K562 (cell line): ENCODE data around the gene POLRMT. TPM values are rescaled to one million over a fixed set of nuclear protein-coding genes. Genes with fewer than 3 reads are reported as not detected.

Experiments used
- ARID4B ChIP-seq: sonication (generic); formaldehyde crosslinking; IDR thresholded peaks from 2 replicates; pipeline ENCODE4 v1.8.0; 2022; ENCODE audit warnings: mild to moderate bottlenecking, missing genetic modification reagents
- ATF3 ChIP-seq, 2 experiments: fragments of 450-650 bp in 1 of 2; sonication (generic) in 1 of 2; formaldehyde crosslinking in 1 of 2; IDR thresholded peaks in 1 of 2; conservative IDR thresholded peaks in 1 of 2; 2 replicates each; pipeline versions ENCODE4 v1.6.1 to v1.8.1; 2016 to 2023; ENCODE audit warnings: mild to moderate bottlenecking in 2 of 2, moderate library complexity in 2 of 2, inconsistent platforms in 1 of 2, missing genetic modification reagents in 1 of 2
- CHD2 ChIP-seq: IDR thresholded peaks from 2 replicates; pipeline ENCODE4 v1.6.1; 2011; ENCODE audit warnings: low read depth, low read length
- E2F4 ChIP-seq: sonication (generic); formaldehyde crosslinking; IDR thresholded peaks from 2 replicates; pipeline ENCODE4 v1.8.0; 2022; ENCODE audit warnings: mild to moderate bottlenecking, low read depth, missing genetic modification reagents
- GMEB1 ChIP-seq: fragments of 250-450 bp; sonication (Bioruptor Pico); IDR thresholded peaks from 2 replicates; pipeline ENCODE4 v1.4.0; 2020; ENCODE audit warnings: mild to moderate bottlenecking
- HDAC3 ChIP-seq: fragments of 450-650 bp; IDR thresholded peaks from 2 replicates; pipeline ENCODE4 v1.6.1; 2018; ENCODE audit warnings: borderline replicate concordance, mild to moderate bottlenecking, moderate library complexity; ENCODE audit not compliant: partially characterized antibody
- MITF ChIP-seq: IDR thresholded peaks from 2 replicates; pipeline ENCODE4 v1.6.1; 2014; ENCODE audit warnings: antibody characterized with exemption
- MTA3 ChIP-seq: fragments of 450-650 bp; formaldehyde crosslinking; IDR thresholded peaks from 2 replicates; pipeline ENCODE4 v1.6.1; 2017; ENCODE audit warnings: mild to moderate bottlenecking, borderline replicate concordance
- RBM14 ChIP-seq: fragments of 200-400 bp; formaldehyde crosslinking; IDR thresholded peaks from 2 replicates; pipeline ENCODE4 v1.6.1; 2018; ENCODE audit warnings: low read depth, mild to moderate bottlenecking, low read length, moderate library complexity, borderline replicate concordance; ENCODE audit not compliant: insufficient read depth
- RBM22 ChIP-seq: fragments of 200-400 bp; formaldehyde crosslinking; IDR thresholded peaks from 2 replicates; pipeline ENCODE4 v1.6.1; 2018; ENCODE audit warnings: low read length, low read depth; ENCODE audit not compliant: poor library complexity, severe bottlenecking
- SAP30 ChIP-seq: fragments of 200-600 bp; sonication (generic); IDR thresholded peaks from 2 replicates; pipeline ENCODE4 v1.6.1; 2012; ENCODE audit warnings: borderline replicate concordance, low read depth, mild to moderate bottlenecking, moderate library complexity, low read length, control low read depth, inconsistent platforms; ENCODE audit not compliant: insufficient read depth, poor library complexity, severe bottlenecking
- ZBTB33 ChIP-seq: sonication (generic); formaldehyde crosslinking; IDR thresholded peaks from 2 replicates; pipeline ENCODE4 v1.8.1; 2023; ENCODE audit warnings: mild to moderate bottlenecking, missing genetic modification reagents
- ZNF239 ChIP-seq: fragments of 250-450 bp; sonication (Bioruptor Pico); IDR thresholded peaks from 2 replicates; pipeline ENCODE4 v1.4.0; 2020; ENCODE audit warnings: mild to moderate bottlenecking
- polyA plus RNA-seq, 8 experiments: library from polyadenylated mRNA; depleted of rRNA in 4 of 8; stranded (reverse) in 5 of 8; unstranded in 3 of 8; fragments of >200 nt; fragmentation: Nextera tagmentation in 2 of 8; fragmentation: Illumina TruSeq in 1 of 8; extraction: Ambion mirVana in 2 of 8; extraction: Trizol in 1 of 8; gene quantifications; 2 replicates each; pipeline versions ENCODE4 v1.2.1 to v1.2.3, GENCODE V29; 2011 to 2014; ENCODE audit warnings: inconsistent platforms in 1 of 8, missing spikeins in 1 of 8
- total RNA-seq, 7 experiments: library from RNA; depleted of rRNA in 6 of 7; stranded (reverse); fragments of >200 nt in 6 of 7; fragmentation: Illumina TruSeq in 2 of 7; extraction: Trizol in 2 of 7; gene quantifications; 2 replicates each; pipeline versions ENCODE4 v1.2.1 to v1.2.3, GENCODE V29; 2011 to 2021; ENCODE audit warnings: low replicate concordance in 1 of 7

POLRMT gene
- total and polyA plus RNA-seq, 9 of the 15 experiments (the other 6 are each of a cell fraction or from before 2014, with no cell fraction given): 30.3 to 144 (median 68.0) TPM

- TF ChIP-seq RBM14 (no peak), ARID4B (no peak; the same call in 1 of the 2 replicates), MITF (no peak), ATF3 (IDR thresholded peaks at IDR 0.05) (no peak), ATF3 (CRISPR knock-in tag; conservative IDR thresholded peaks at IDR 0.05) (no peak), ZNF239 (no peak), E2F4 (CRISPR knock-in tag) (no peak), HDAC3 (no peak), SAP30 (peak; percentile 21), RBM22 (no peak), ZBTB33 (CRISPR knock-in tag) (peak; percentile 95), GMEB1 (CRISPR knock-in tag) (peak; percentile 99), MTA3 (peak; percentile 86; the same call in 1 of the 2 replicates), CHD2 (no peak)
Measured at GRCh38 chr19:662962-663681, 29.8 kb upstream of the POLRMT start, which contains the start of gene RNF126 (continued).
